B cell (primary cell): ENCODE results near the gene PREB. TPM values are rescaled to one million over a fixed set of nuclear protein-coding genes. Genes with fewer than 3 reads are reported as not detected.

Experiments used
- ATAC-seq: fragments of 200-7000 bp; cut with Tn5 transposase; one replicate; pipeline ENCODE4 v1.10.0; 2021; ENCODE audit warnings: low read depth, mild to moderate bottlenecking, moderate number of reproducible peaks, moderate library complexity
- CTCF ChIA-PET: fragments of 350-600 bp; sonication (Branson Sonifier 250); formaldehyde crosslinking; loops from one replicate; lab custom pipeline; 2021; ENCODE audit warnings: antibody characterized with exemption, inconsistent platforms; lab: Charles Lee
- POLR2A ChIA-PET: fragments of 350-600 bp; sonication (Branson Sonifier 250); formaldehyde crosslinking; loops from one replicate; lab custom pipeline; 2021; ENCODE audit warnings: antibody characterized with exemption; lab: Charles Lee
- DNase-seq: peaks from one replicate; pipeline ENCODE4 v3.0.0; 2013
- H2AFZ ChIP-seq: 2 replicates; pipeline ENCODE4 v1.6.1; 2012; ENCODE audit warnings: mild to moderate bottlenecking, low read depth, low read length; ENCODE audit not compliant: insufficient read depth, poor library complexity, severe bottlenecking
- H3K27ac ChIP-seq, 2 donors: 1 replicate in 1 of 2; 2 replicates in 1 of 2; pipeline ENCODE4 v1.5.1; 2012 to 2013; ENCODE audit warnings: low read length in 2 of 2, mild to moderate bottlenecking in 2 of 2, moderate library complexity in 1 of 2
- H3K27me3 ChIP-seq, 4 experiments: fragments of 200-600 bp in 1 of 4; sonication (generic) in 1 of 4; replicated peaks in 1 of 4; 1 replicate in 2 of 4; 2 replicates in 2 of 4; pipeline versions ENCODE4 v1.6.1 to v1.7.0; 2013 to 2016; ENCODE audit warnings: low read length in 3 of 4, mild to moderate bottlenecking in 2 of 4, mixed read lengths in 1 of 4, moderate library complexity in 1 of 4; ENCODE audit not compliant: insufficient read depth in 4 of 4, control insufficient read depth in 3 of 4; ENCODE audit errors: control extremely low read depth in 1 of 4
- H3K36me3 ChIP-seq, 2 experiments: replicated peaks in 1 of 2; 1 replicate in 1 of 2; 2 replicates in 1 of 2; pipeline versions ENCODE4 v1.6.1 to v1.7.1; 2013; ENCODE audit warnings: low read length in 1 of 2; ENCODE audit not compliant: insufficient read depth in 2 of 2, control insufficient read depth in 1 of 2; ENCODE audit errors: control extremely low read depth in 1 of 2, extremely low read depth in 1 of 2
- H3K4me1 ChIP-seq, 2 donors: fragments of 200-600 bp in 1 of 2; sonication (generic) in 1 of 2; 1 replicate in 1 of 2; 2 replicates in 1 of 2; pipeline versions ENCODE4 v1.5.1 to v1.6.1; 2013 to 2017; ENCODE audit warnings: low read length in 2 of 2; ENCODE audit not compliant: control insufficient read depth in 2 of 2, insufficient read depth in 2 of 2
- H3K4me2 ChIP-seq: replicated peaks from 2 replicates; pipeline ENCODE3; 2012; ENCODE audit warnings: mild to moderate bottlenecking, low read depth, low read length; ENCODE audit not compliant: poor library complexity, severe bottlenecking
- H3K4me3 ChIP-seq, 5 experiments: fragments of 200-600 bp in 1 of 5; sonication (generic) in 1 of 5; 1 replicate in 3 of 5; 2 replicates in 2 of 5; pipeline versions ENCODE4 v1.5.1 to v1.7.0; 2011 to 2016; ENCODE audit warnings: low read length in 4 of 5, mild to moderate bottlenecking in 4 of 5, low read depth in 2 of 5, control low read depth in 1 of 5, moderate library complexity in 1 of 5; ENCODE audit not compliant: insufficient read depth in 1 of 5; ENCODE audit errors: control extremely low read depth in 1 of 5, extremely low read depth in 1 of 5
- H3K79me2 ChIP-seq: fragments of 200-600 bp; sonication (generic); one replicate; pipeline ENCODE4 v1.6.0; 2016; ENCODE audit warnings: low read length; ENCODE audit not compliant: control insufficient read depth, insufficient read depth
- H3K9ac ChIP-seq: fragments of 200-600 bp; sonication (generic); 2 replicates; pipeline ENCODE4 v1.6.1; 2017; ENCODE audit warnings: mild to moderate bottlenecking, low read length, moderate library complexity
- H3K9me3 ChIP-seq, 3 donors: one replicate each; pipeline versions ENCODE4 v1.6.1 to v1.7.1; 2013; ENCODE audit warnings: low read length in 2 of 3; ENCODE audit not compliant: control insufficient read depth in 2 of 3, insufficient read depth in 1 of 3; ENCODE audit errors: control extremely low read depth in 1 of 3
- H4K20me1 ChIP-seq: 2 replicates; pipeline ENCODE4 v1.6.0; 2012; ENCODE audit warnings: mild to moderate bottlenecking, low read length; ENCODE audit not compliant: insufficient read depth, control insufficient read depth, poor library complexity, severe bottlenecking
- H3K27ac Mint-ChIP-seq: one replicate; pipeline ENCODE4 v1.8.0; 2021; ENCODE audit warnings: mixed read lengths
- H3K27me3 Mint-ChIP-seq: one replicate; pipeline ENCODE4 v1.8.0; 2021; ENCODE audit warnings: mixed read lengths
- H3K4me1 Mint-ChIP-seq: one replicate; pipeline ENCODE4 v1.8.0; 2021; ENCODE audit warnings: mixed read lengths
- H3K4me3 Mint-ChIP-seq: one replicate; pipeline ENCODE4 v1.8.0; 2021; ENCODE audit warnings: mixed read lengths
- H3K9me3 Mint-ChIP-seq: one replicate; pipeline ENCODE4 v1.8.0; 2022; ENCODE audit warnings: mixed read lengths; ENCODE audit not compliant: insufficient read depth
- CTCF ChIP-seq: fragments of 200-600 bp; IDR thresholded peaks from one replicate; pipeline ENCODE4 v1.8.0; 2022; ENCODE audit warnings: antibody characterized with exemption, mild to moderate bottlenecking
- EZH2 ChIP-seq: IDR thresholded peaks from 2 replicates; pipeline ENCODE4 v1.6.1; 2012; ENCODE audit warnings: borderline replicate concordance, low read depth, mild to moderate bottlenecking, moderate library complexity, low read length; ENCODE audit not compliant: insufficient read depth, poor library complexity, severe bottlenecking
- WGBS: methylation state at CpG from one replicate; pipeline ENCODE4 v1.1.5; 2013; ENCODE audit warnings: missing lambda C conversion rate; ENCODE audit not compliant: insufficient coverage; 5-methylcytosine and 5-hydroxymethylcytosine counted together
- intact Hi-C: fragments of 100-400 bp; cut with micrococcal nuclease; formaldehyde crosslinking; loops from one replicate; pipeline ENCODE4 v1.10.0; 2022
- polyA plus RNA-seq: library from polyadenylated mRNA; depleted of rRNA; stranded (reverse); fragments of >200 nt; gene quantifications from 2 replicates; pipeline ENCODE4 v1.2.3, GENCODE V29; 2012
- total RNA-seq, 2 donors: library from RNA; stranded (reverse); fragments of 120-200 nt in 1 of 2; gene quantifications; 1 replicate in 1 of 2; 2 replicates in 1 of 2; pipeline versions ENCODE4 v1.2.3 to v1.2.4, GENCODE V29; 2013 to 2022

PREB gene
- total and polyA plus RNA-seq, 2 donors (not counting 1 experiment from before 2014, with no cell fraction given): 46.0 to 88.9 TPM

GRCh38 chr2:27184115-27184514 is 49.7 kb upstream of the PREB start:
- H3K4me2 ChIP-seq: no peak overlapping the region
- peaks cover 30% of the 10 kb centered on the region for H3K27me3 Mint-ChIP-seq
- no peaks in the 10 kb centered on the region for H3K79me2 ChIP-seq
- no peaks in the 10 kb centered on the region for H3K4me1 Mint-ChIP-seq
- no peak overlapping the region for H3K4me3 Mint-ChIP-seq
- no peaks in the 10 kb centered on the region for H3K9me3 ChIP-seq
- H3K9ac ChIP-seq: no peak overlapping the region
- H4K20me1 ChIP-seq: no peaks in the 10 kb centered on the region
- no peak overlapping the region for H3K27ac ChIP-seq
- WGBS: 90% methylated on average over 2 of the region's 4 CpGs
- H3K4me3 ChIP-seq: no peak overlapping the region
- ChIA-PET CTCF (no interaction called here), POLR2A (no interaction called here)
- no peak overlapping the region for H2AFZ ChIP-seq
- H3K27ac Mint-ChIP-seq: no peak overlapping the region
- no peaks in the 10 kb centered on the region for H3K4me1 ChIP-seq
- peaks cover 0 to 11% (median 5%) of the 10 kb centered on the region in 4 experiments for H3K27me3 ChIP-seq
- ATAC-seq (no peak), DNase-seq (no peak)
- TF ChIP-seq CTCF (no peak), EZH2 (no peak)
- H3K9me3 Mint-ChIP-seq: no peaks in the 10 kb centered on the region
- H3K36me3 ChIP-seq: no peaks in the 10 kb centered on the region
- intact Hi-C loops: no loop called here

DNA sequence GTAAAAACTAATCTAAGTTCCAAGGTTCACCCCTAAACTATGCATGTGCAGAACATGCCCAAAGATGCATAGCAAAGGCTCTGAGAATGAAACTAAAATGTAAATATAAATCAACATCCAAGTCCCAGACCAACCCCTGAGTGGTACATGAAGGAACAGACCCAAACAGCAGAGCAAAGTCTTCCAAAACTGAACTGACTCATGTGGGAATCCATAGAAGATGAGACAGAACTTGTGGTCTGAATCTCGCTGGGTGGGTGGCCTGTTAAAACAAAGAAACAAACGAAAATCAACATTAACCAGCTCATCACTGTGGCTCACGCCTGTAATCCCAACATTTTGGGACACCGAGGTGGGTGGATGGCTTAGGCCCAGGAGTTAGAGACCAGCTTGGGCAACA is 47.9 kb upstream of the PREB start:
- no peak for TF ChIP-seq EZH2
- TF ChIP-seq CTCF: no peak
- H4K20me1 ChIP-seq: no peaks in the 10 kb centered on the region
- no peaks in the 10 kb centered on the region for H3K9me3 ChIP-seq
- H3K4me3 Mint-ChIP-seq: no peak overlapping the region
- no peak overlapping the region for H3K27ac ChIP-seq
- ChIA-PET CTCF (interaction anchor here (0.7 to 0.9 kb wide), 2 partner anchors 9 to 163 kb away, joined by 3 read pairs; no protein-coding TSS in a partner anchor), POLR2A (no interaction called here)
- H3K36me3 ChIP-seq: no peaks in the 10 kb centered on the region
- no peaks in the 10 kb centered on the region for H3K9me3 Mint-ChIP-seq
- 92% methylated on average over 2 of the region's 4 CpGs for WGBS
- DNase-seq: no peak
- H3K4me2 ChIP-seq: no peak overlapping the region
- H3K79me2 ChIP-seq: no peaks in the 10 kb centered on the region
- peaks cover 0 to 14% (median 6%) of the 10 kb centered on the region in 4 experiments for H3K27me3 ChIP-seq
- ATAC-seq: no peak
- no peak overlapping the region for H3K9ac ChIP-seq
- H2AFZ ChIP-seq: no peak overlapping the region
- no peak overlapping the region for H3K4me3 ChIP-seq
- H3K4me1 Mint-ChIP-seq: no peaks in the 10 kb centered on the region
- no peaks in the 10 kb centered on the region for H3K4me1 ChIP-seq
- H3K27ac Mint-ChIP-seq: no peak overlapping the region
- intact Hi-C loops: no loop called here
- peaks cover 38% of the 10 kb centered on the region for H3K27me3 Mint-ChIP-seq
